K562 (cell line): ENCODE results near the gene UBFD1. TPM values are rescaled to one million over a fixed set of nuclear protein-coding genes. Genes with fewer than 3 reads are reported as not detected.

Experiments used
- ATAC-seq: fragments of 200-7000 bp; cut with Tn5 transposase; 3 replicates; pipeline ENCODE4 v1.9.1; 2020; ENCODE audit warnings: moderate library complexity
- BruUV-seq: library from RNA; stranded (reverse); fragments of 400-500 nt; replicated peaks from 2 replicates; lab custom pipeline; 2021; lab: Mats Ljungman, UMichigan
- CTCF ChIA-PET: fragments of 300-600 bp; formaldehyde crosslinking; extraction: SDS; loops from one replicate; lab custom pipeline; 2021; ENCODE audit warnings: low intra/inter-chr PET ratio; lab: Yijun Ruan, JAX
- POLR2A ChIA-PET: fragments of 300-600, 350-650 bp; sonication (Branson Sonifier 250); formaldehyde crosslinking; extraction: SDS; loops from one replicate; lab custom pipeline; 2021; ENCODE audit warnings: antibody characterized with exemption, inconsistent platforms; lab: Yijun Ruan, JAX
- DNase-seq, 4 experiments: peaks; one replicate each; pipeline versions ENCODE4 v3.0.0 to v3.0.0-alpha.2; 2011 to 2018; ENCODE audit warnings: low spot score in 3 of 4, mixed read lengths in 3 of 4; ENCODE audit errors: extremely low read depth in 1 of 4
- FAIRE-seq: peaks from 2 replicates; lab custom pipeline; 2011; peaks lifted over from hg19 to GRCh38; lab: Jason Lieb, UNC
- H2AFZ ChIP-seq: 2 replicates; pipeline ENCODE4 v1.6.0; 2011; ENCODE audit warnings: low read depth, low read length, control low read depth, inconsistent platforms
- H3K27ac ChIP-seq: fragments of 200-600 bp; 3 replicates; pipeline ENCODE4 v1.8.0; 2011; ENCODE audit warnings: low read depth, mild to moderate bottlenecking, control low read depth, inconsistent platforms, low read length, moderate library complexity, mixed read lengths; ENCODE audit errors: extremely low read depth
- H3K27me3 ChIP-seq, 2 experiments: fragments of 300-600 bp in 1 of 2; 2 replicates in 1 of 2; 3 replicates in 1 of 2; pipeline versions ENCODE4 v1.6.0 to v1.8.0; 2011; ENCODE audit warnings: inconsistent platforms in 2 of 2, low read length in 2 of 2, mild to moderate bottlenecking in 1 of 2, mixed read lengths in 1 of 2, moderate library complexity in 1 of 2; ENCODE audit not compliant: control insufficient read depth in 2 of 2, insufficient read depth in 2 of 2
- H3K36me3 ChIP-seq: fragments of 300-600 bp; 3 replicates; pipeline ENCODE4 v1.8.0; 2011; ENCODE audit warnings: mild to moderate bottlenecking, low read length, inconsistent platforms; ENCODE audit not compliant: control insufficient read depth, insufficient read depth
- H3K4me1 ChIP-seq, 2 experiments: fragments of 200-600 bp in 1 of 2; replicated peaks in 1 of 2; 2 replicates in 1 of 2; 3 replicates in 1 of 2; pipeline versions ENCODE4 v1.5.1 to v1.8.0; 2011; ENCODE audit warnings: inconsistent platforms in 2 of 2, low read length in 2 of 2, mild to moderate bottlenecking in 1 of 2, mixed read lengths in 1 of 2, moderate library complexity in 1 of 2; ENCODE audit not compliant: control insufficient read depth in 2 of 2, insufficient read depth in 2 of 2
- H3K4me2 ChIP-seq: 2 replicates; pipeline ENCODE4 v1.6.1; 2011; ENCODE audit warnings: low read length, control low read depth, inconsistent platforms, mixed read lengths; ENCODE audit not compliant: insufficient read depth
- H3K4me3 ChIP-seq: fragments of 200-600 bp; sonication (generic), shearing (Covaris generic); 2 replicates; pipeline ENCODE4 v1.5.1; 2016; ENCODE audit warnings: control low read depth, inconsistent platforms
- H3K79me2 ChIP-seq: fragments of 200-600 bp; 3 replicates; pipeline ENCODE4 v1.8.0; 2011; ENCODE audit warnings: low read length, inconsistent platforms; ENCODE audit not compliant: control insufficient read depth, insufficient read depth
- H3K9ac ChIP-seq, 2 experiments: 2 replicates each; pipeline versions ENCODE4 v1.6.0 to v1.6.1; 2011; ENCODE audit warnings: low read depth in 2 of 2, low read length in 2 of 2, control low read depth in 1 of 2, inconsistent platforms in 1 of 2, mild to moderate bottlenecking in 1 of 2, mixed read lengths in 1 of 2; ENCODE audit not compliant: insufficient read depth in 1 of 2
- H3K9me1 ChIP-seq: one replicate; pipeline ENCODE4 v1.6.0; 2011; ENCODE audit warnings: inconsistent platforms, mild to moderate bottlenecking, low read length, moderate library complexity; ENCODE audit not compliant: control insufficient read depth, insufficient read depth
- H3K9me3 ChIP-seq: replicated peaks from 2 replicates; pipeline ENCODE4 v1.5.1; 2011; ENCODE audit warnings: low read depth, low read length, inconsistent platforms; ENCODE audit not compliant: control insufficient read depth, insufficient read depth
- H4K20me1 ChIP-seq: replicated peaks from 2 replicates; pipeline ENCODE4 v1.6.1; 2011; ENCODE audit warnings: low read length, inconsistent platforms, mixed read lengths; ENCODE audit not compliant: control insufficient read depth, insufficient read depth
- CHD2 ChIP-seq: IDR thresholded peaks from 2 replicates; pipeline ENCODE4 v1.6.1; 2011; ENCODE audit warnings: low read depth, low read length
- CREB3L1 ChIP-seq: fragments of 450-650 bp; IDR thresholded peaks from 2 replicates; pipeline ENCODE4 v1.6.1; 2014; ENCODE audit warnings: low read depth, mild to moderate bottlenecking, moderate library complexity, borderline replicate concordance
- ESRRB ChIP-seq: fragments of 250-450 bp; sonication (Bioruptor Pico); IDR thresholded peaks from 2 replicates; pipeline ENCODE4 v1.5.0; 2020; ENCODE audit warnings: mild to moderate bottlenecking, moderate library complexity, borderline replicate concordance
- HNRNPH1 ChIP-seq: fragments of 200-400 bp; formaldehyde crosslinking; optimal IDR thresholded peaks from 2 replicates; pipeline ENCODE3; 2017; ENCODE audit warnings: low read depth, mild to moderate bottlenecking, low read length, moderate library complexity
- KLF10 ChIP-seq: fragments of 250-450 bp; sonication (Bioruptor Pico); IDR thresholded peaks from 2 replicates; pipeline ENCODE4 v1.6.1; 2021; ENCODE audit warnings: matching md5 sums
- NONO ChIP-seq, 2 experiments: fragments of 200-400 bp in 1 of 2; fragments of 450-650 bp in 1 of 2; formaldehyde crosslinking in 1 of 2; IDR thresholded peaks; 2 replicates each; pipeline ENCODE4 v1.6.1; 2017; ENCODE audit warnings: low read depth in 2 of 2, mild to moderate bottlenecking in 2 of 2, moderate library complexity in 2 of 2, low read length in 1 of 2
- PCBP2 ChIP-seq: fragments of 200-400 bp; formaldehyde crosslinking; IDR thresholded peaks from 2 replicates; pipeline ENCODE4 v1.6.1; 2018; ENCODE audit warnings: low read length, low read depth, mild to moderate bottlenecking, moderate library complexity; ENCODE audit not compliant: poor library complexity, severe bottlenecking
- POLR2G ChIP-seq: fragments of 200-400 bp; formaldehyde crosslinking; IDR thresholded peaks from 2 replicates; pipeline ENCODE4 v1.6.1; 2017; ENCODE audit warnings: low read depth, mild to moderate bottlenecking, antibody characterized with exemption, low read length, moderate library complexity
- RBM25 ChIP-seq: fragments of 200-400 bp; formaldehyde crosslinking; IDR thresholded peaks from 2 replicates; pipeline ENCODE4 v1.6.1; 2018; ENCODE audit warnings: low read length, low read depth, moderate library complexity; ENCODE audit not compliant: severe bottlenecking
- ZNF133 ChIP-seq: fragments of 250-450 bp; sonication (Bioruptor Pico); IDR thresholded peaks from 2 replicates; pipeline ENCODE4 v1.4.0; 2020; ENCODE audit warnings: mild to moderate bottlenecking
- ZNF184 ChIP-seq: sonication (generic); formaldehyde crosslinking; IDR thresholded peaks from 2 replicates; pipeline ENCODE4 v1.5.0; 2020; ENCODE audit warnings: missing genetic modification reagents
- ZNF253 ChIP-seq: fragments of 250-450 bp; sonication (Bioruptor Pico); conservative IDR thresholded peaks from 2 replicates; pipeline ENCODE4 v1.6.1; 2021; ENCODE audit warnings: mild to moderate bottlenecking
- ZNF282 ChIP-seq: sonication (generic); formaldehyde crosslinking; IDR thresholded peaks from 2 replicates; pipeline ENCODE4 v1.8.1; 2023; ENCODE audit warnings: missing genetic modification reagents
- ZNF347 ChIP-seq: fragments of 450-650 bp; formaldehyde crosslinking; IDR thresholded peaks from 2 replicates; pipeline ENCODE4 v1.4.0; 2020; ENCODE audit warnings: low read depth, mild to moderate bottlenecking, moderate library complexity
- ZNF445 ChIP-seq: fragments of 250-450 bp; sonication (Bioruptor Pico); IDR thresholded peaks from 2 replicates; pipeline ENCODE4 v1.4.0; 2020; ENCODE audit warnings: low read depth, mild to moderate bottlenecking, moderate library complexity
- WGBS: fragments of 100-300 bp; shearing (Covaris generic); methylation state at CpG from one replicate; pipeline ENCODE4 v1.1.6; 2016; ENCODE audit warnings: low coverage, mixed read lengths; ENCODE audit not compliant: insufficient coverage; ENCODE audit errors: missing lambda C conversion rate; 5-methylcytosine and 5-hydroxymethylcytosine counted together
- in situ Hi-C: fragments of 300-500 bp; cut with MboI; formaldehyde crosslinking; loops from 4 replicates; pipeline ENCODE4 v1.15.0; 2018; ENCODE audit warnings: inconsistent platforms, mixed read lengths
- intact Hi-C: fragments of 100-400 bp; cut with micrococcal nuclease; formaldehyde crosslinking; loops from 2 replicates; pipeline ENCODE4 v1.14.2; 2022
- polyA plus RNA-seq, 8 experiments: library from polyadenylated mRNA; depleted of rRNA in 4 of 8; stranded (reverse) in 5 of 8; unstranded in 3 of 8; fragments of >200 nt; fragmentation: Nextera tagmentation in 2 of 8; fragmentation: Illumina TruSeq in 1 of 8; extraction: Ambion mirVana in 2 of 8; extraction: Trizol in 1 of 8; gene quantifications; 2 replicates each; pipeline versions ENCODE4 v1.2.1 to v1.2.3, GENCODE V29; 2011 to 2014; ENCODE audit warnings: inconsistent platforms in 1 of 8, missing spikeins in 1 of 8
- total RNA-seq, 7 experiments: library from RNA; depleted of rRNA in 6 of 7; stranded (reverse); fragments of >200 nt in 6 of 7; fragmentation: Illumina TruSeq in 2 of 7; extraction: Trizol in 2 of 7; gene quantifications; 2 replicates each; pipeline versions ENCODE4 v1.2.1 to v1.2.3, GENCODE V29; 2011 to 2021; ENCODE audit warnings: low replicate concordance in 1 of 7
- TF ChIP-seq, protein P1 (sequence below): fragments of 250-450 bp; sonication (Bioruptor Pico); IDR thresholded peaks from 2 replicates; pipeline ENCODE4 v1.4.0; 2020; ENCODE audit warnings: mild to moderate bottlenecking, moderate library complexity
- TF ChIP-seq, protein P2 (sequence below): sonication (generic); formaldehyde crosslinking; IDR thresholded peaks from 2 replicates; pipeline ENCODE4 v1.8.0; 2022; ENCODE audit warnings: mild to moderate bottlenecking, low read depth, missing genetic modification reagents

The UBFD1 gene
- total and polyA plus RNA-seq, 9 of the 15 experiments (the other 6 are each of a cell fraction or from before 2014, with no cell fraction given) = 10.7 to 66.2 (median 34.0) TPM

GRCh38 chr16:23534868-23535860 is 22.4 kb upstream of the UBFD1 start:
- no peak overlapping the region for H3K4me2 ChIP-seq
- 96% methylated on average over 19 of the region's 19 CpGs for WGBS
- intact Hi-C loops = no loop called here

More at GRCh38 chr16:23534868-23535860, 22.4 kb upstream of the UBFD1 start:
- Histone ChIP-seq H3K4me3 (no peak overlapping the region), H2AFZ (no peak overlapping the region), H3K27me3 (no peaks in the 10 kb centered on the region), H3K79me2 (no peaks in the 10 kb centered on the region), H3K27ac (no peak overlapping the region), H3K9ac (no peak overlapping the region), H3K9me1 (peaks cover 3% of the 10 kb centered on the region), H3K4me1 (peaks cover 4 to 9% of the 10 kb centered on the region in 2 experiments; a peak in 3 of 5 replicates), H3K9me3 (no peaks in the 10 kb centered on the region), H4K20me1 (no peaks in the 10 kb centered on the region), H3K36me3 (peaks cover 80% of the 10 kb centered on the region)
- DNase-seq = no peak
- POLR2A ChIA-PET = interaction anchor here (2.1 kb wide), 1 partner anchor 11 kb away, joined by 4 read pairs; no protein-coding TSS in a partner anchor
- in situ Hi-C loops = no loop called here
- FAIRE-seq = no peak
- CTCF ChIA-PET = no interaction called here
- no TSS peak for BruUV-seq
- no peak for ATAC-seq
- TF ChIP-seq, protein P1, sequence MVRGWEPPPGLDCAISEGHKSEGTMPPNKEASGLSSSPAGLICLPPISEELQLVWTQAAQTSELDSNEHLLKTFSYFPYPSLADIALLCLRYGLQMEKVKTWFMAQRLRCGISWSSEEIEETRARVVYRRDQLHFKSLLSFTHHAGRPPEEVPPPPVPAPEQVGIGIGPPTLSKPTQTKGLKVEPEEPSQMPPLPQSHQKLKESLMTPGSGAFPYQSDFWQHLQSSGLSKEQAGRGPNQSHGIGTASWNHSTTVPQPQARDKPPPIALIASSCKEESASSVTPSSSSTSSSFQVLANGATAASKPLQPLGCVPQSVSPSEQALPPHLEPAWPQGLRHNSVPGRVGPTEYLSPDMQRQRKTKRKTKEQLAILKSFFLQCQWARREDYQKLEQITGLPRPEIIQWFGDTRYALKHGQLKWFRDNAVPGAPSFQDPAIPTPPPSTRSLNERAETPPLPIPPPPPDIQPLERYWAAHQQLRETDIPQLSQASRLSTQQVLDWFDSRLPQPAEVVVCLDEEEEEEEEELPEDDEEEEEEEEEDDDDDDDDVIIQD (CRISPR knock-in tag) = no peak
- TF ChIP-seq ZNF253 (no peak), RBM25 (no peak), ZNF445 (CRISPR knock-in tag) (no peak), CHD2 (no peak), HNRNPH1 (no peak), ZNF282 (CRISPR knock-in tag) (no peak), NONO (IDR thresholded peaks at IDR 0.05; ENCODE audit: low read depth in 2 of 2, low read length in 1 of 2) (no peak), ZNF184 (CRISPR knock-in tag) (no peak), KLF10 (CRISPR knock-in tag) (no peak), ZNF133 (CRISPR knock-in tag) (no peak), ESRRB (no peak), ZNF347 (no peak), PCBP2 (no peak), POLR2G (no peak), CREB3L1 (no peak)
- TF ChIP-seq, protein P2, sequence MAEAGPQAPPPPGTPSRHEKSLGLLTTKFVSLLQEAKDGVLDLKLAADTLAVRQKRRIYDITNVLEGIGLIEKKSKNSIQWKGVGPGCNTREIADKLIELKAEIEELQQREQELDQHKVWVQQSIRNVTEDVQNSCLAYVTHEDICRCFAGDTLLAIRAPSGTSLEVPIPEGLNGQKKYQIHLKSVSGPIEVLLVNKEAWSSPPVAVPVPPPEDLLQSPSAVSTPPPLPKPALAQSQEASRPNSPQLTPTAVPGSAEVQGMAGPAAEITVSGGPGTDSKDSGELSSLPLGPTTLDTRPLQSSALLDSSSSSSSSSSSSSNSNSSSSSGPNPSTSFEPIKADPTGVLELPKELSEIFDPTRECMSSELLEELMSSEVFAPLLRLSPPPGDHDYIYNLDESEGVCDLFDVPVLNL (CRISPR knock-in tag) = no peak
